Ascending aorta (tissue), 2 donors: Measurements from ENCODE around the gene ABHD16A. TPM values are rescaled to one million over a fixed set of nuclear protein-coding genes. Genes with fewer than 3 reads are reported as not detected.

Experiments
- DNase-seq, 2 donors: peaks; one replicate each; pipeline ENCODE4 v3.0.0-alpha.2; 2019; ENCODE audit warnings: low spot score in 2 of 2
- H3K27ac ChIP-seq, 2 donors: fragments of 200-600 bp; sonication (generic); one replicate each; pipeline ENCODE4 v1.5.1; 2016 to 2017; ENCODE audit warnings: mild to moderate bottlenecking in 1 of 2
- H3K27me3 ChIP-seq: fragments of 200-600 bp; sonication (generic); one replicate; pipeline ENCODE4 v1.5.1; 2017
- H3K36me3 ChIP-seq, 2 donors: fragments of 200-600 bp; sonication (generic); one replicate each; pipeline ENCODE4 v1.5.1; 2016
- H3K4me1 ChIP-seq, 2 donors: fragments of 200-600 bp; sonication (generic); one replicate each; pipeline ENCODE4 v1.5.1; 2016 to 2017; ENCODE audit warnings: mild to moderate bottlenecking in 1 of 2
- H3K4me3 ChIP-seq, 2 donors: fragments of 200-600 bp; sonication (generic); one replicate each; pipeline ENCODE4 v1.5.1; 2016 to 2017; ENCODE audit warnings: mild to moderate bottlenecking in 1 of 2
- H3K9me3 ChIP-seq, 2 donors: fragments of 200-600 bp; sonication (generic); one replicate each; pipeline ENCODE4 v1.5.1; 2016
- intact Hi-C: fragments of 100-400 bp; cut with DNase I; formaldehyde crosslinking; loops from one replicate; pipeline ENCODE4 v1.15.1; 2023
- total RNA-seq: library from RNA; depleted of rRNA; stranded (reverse); fragments of >200 nt; gene quantifications from one replicate; pipeline ENCODE4 v1.1.0, GENCODE V29; 2016
- TF ChIP-seq, protein P1 (sequence below), 3 experiments: fragments of 200-600 bp in 2 of 3; fragments of 450-650 bp in 1 of 3; sonication (generic) in 2 of 3; IDR thresholded peaks; one replicate each; pipeline ENCODE4 v1.5.1; 2016 to 2019; ENCODE audit warnings: antibody characterized with exemption in 3 of 3, mild to moderate bottlenecking in 1 of 3, moderate library complexity in 1 of 3

The ABHD16A gene
- total RNA-seq, 1 donor from 2014 or later = 28.0 TPM

DNA sequence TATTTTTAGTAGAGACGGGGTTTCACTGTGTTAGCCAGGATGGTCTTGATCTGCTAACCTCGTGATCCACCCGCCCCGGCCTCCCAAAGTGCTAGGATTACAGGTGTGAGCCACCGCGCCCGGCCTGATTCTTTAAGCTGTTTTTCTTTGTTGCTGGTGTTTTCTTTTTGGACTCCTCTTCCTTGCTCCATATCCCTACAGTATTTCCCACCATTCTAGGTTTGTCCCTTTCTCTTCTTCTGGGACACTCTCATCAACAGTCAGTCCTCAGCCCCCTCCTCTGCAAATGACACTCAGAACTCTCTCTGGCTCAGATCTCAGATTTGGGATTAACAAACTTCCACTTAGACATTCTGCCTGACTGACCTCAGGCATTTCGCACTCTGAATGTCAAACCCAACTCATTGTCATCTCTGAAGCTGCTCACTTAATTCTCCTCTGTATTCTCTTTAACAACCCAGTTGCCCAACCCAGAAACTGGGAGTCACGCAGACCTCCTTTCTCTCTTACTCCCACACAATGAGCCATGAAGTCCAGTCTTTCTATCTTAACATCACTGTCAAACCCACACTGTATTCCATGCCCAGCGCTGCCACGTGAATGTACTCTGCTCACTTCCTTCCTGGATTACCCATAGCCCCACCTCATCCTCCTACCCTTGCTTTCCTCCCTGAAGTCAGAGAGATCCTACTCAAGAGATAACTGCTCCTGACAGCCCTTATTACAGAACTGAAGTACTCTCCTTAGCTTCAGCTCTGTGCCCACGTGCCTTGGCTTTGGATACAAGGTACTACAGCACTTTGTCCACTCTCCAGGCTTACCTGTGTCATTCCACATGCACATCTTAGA is 22.6 kb upstream of the ABHD16A start:
- no peak overlapping the region for H3K4me3 ChIP-seq
- H3K27ac ChIP-seq = no peak overlapping the region
- DNase-seq = no peak
- intact Hi-C loops = no loop called here
- H3K36me3 ChIP-seq = peaks cover 23 to 28% of the 10 kb centered on the region in 2 donors
- TF ChIP-seq, protein P1, sequence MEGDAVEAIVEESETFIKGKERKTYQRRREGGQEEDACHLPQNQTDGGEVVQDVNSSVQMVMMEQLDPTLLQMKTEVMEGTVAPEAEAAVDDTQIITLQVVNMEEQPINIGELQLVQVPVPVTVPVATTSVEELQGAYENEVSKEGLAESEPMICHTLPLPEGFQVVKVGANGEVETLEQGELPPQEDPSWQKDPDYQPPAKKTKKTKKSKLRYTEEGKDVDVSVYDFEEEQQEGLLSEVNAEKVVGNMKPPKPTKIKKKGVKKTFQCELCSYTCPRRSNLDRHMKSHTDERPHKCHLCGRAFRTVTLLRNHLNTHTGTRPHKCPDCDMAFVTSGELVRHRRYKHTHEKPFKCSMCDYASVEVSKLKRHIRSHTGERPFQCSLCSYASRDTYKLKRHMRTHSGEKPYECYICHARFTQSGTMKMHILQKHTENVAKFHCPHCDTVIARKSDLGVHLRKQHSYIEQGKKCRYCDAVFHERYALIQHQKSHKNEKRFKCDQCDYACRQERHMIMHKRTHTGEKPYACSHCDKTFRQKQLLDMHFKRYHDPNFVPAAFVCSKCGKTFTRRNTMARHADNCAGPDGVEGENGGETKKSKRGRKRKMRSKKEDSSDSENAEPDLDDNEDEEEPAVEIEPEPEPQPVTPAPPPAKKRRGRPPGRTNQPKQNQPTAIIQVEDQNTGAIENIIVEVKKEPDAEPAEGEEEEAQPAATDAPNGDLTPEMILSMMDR (IDR thresholded peaks at IDR 0.05) = no peak
- H3K27me3 ChIP-seq = no peaks in the 10 kb centered on the region
- no peaks in the 10 kb centered on the region for H3K9me3 ChIP-seq
- H3K4me1 ChIP-seq = peaks cover 10 to 18% of the 10 kb centered on the region in 2 donors

DNA sequence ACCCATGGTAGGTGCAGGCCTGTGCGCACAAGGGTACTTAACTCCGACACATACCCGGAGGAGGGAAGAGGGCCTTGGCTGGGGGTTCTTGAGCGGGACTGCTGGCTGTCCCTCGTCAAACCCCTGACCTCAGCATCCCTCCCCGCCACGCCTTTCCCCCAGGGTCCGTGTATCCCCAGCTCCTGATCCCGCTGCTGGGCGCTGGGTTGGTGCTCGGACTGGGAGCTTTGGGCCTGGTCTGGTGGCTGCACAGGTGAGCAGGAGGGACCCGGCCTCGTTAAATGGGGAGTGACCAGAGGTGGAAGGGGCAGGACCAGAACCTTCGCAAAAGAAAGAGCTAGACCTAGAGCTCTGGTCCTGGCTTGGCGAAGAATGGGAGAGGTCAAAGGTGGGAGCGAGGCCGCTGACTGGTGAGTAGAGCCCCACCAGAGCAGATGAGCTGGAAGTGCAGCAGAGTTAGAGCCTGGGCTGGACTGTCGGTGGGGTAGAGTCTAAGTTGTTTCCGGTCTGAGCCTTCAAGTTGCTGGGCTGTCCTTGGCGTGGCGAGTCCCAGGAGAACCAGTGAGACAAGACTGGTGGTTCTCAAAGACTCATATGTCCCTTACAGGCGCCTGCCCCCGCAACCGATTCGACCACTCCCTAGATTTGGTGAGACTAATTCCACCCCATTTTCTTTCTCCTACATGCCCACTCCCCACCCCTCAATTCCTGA is 21.0 kb upstream of the ABHD16A start:
- Histone ChIP-seq H3K4me1 (peaks cover 8 to 15% of the 10 kb centered on the region in 2 donors), H3K36me3 (peaks cover 22 to 25% of the 10 kb centered on the region in 2 donors), H3K4me3 (no peak overlapping the region), H3K9me3 (no peaks in the 10 kb centered on the region), H3K27me3 (no peaks in the 10 kb centered on the region), H3K27ac (no peak overlapping the region)
- no peak for DNase-seq
- TF ChIP-seq, protein P1 (IDR thresholded peaks at IDR 0.05) = no peak
- intact Hi-C loops = no loop called here

DNA sequence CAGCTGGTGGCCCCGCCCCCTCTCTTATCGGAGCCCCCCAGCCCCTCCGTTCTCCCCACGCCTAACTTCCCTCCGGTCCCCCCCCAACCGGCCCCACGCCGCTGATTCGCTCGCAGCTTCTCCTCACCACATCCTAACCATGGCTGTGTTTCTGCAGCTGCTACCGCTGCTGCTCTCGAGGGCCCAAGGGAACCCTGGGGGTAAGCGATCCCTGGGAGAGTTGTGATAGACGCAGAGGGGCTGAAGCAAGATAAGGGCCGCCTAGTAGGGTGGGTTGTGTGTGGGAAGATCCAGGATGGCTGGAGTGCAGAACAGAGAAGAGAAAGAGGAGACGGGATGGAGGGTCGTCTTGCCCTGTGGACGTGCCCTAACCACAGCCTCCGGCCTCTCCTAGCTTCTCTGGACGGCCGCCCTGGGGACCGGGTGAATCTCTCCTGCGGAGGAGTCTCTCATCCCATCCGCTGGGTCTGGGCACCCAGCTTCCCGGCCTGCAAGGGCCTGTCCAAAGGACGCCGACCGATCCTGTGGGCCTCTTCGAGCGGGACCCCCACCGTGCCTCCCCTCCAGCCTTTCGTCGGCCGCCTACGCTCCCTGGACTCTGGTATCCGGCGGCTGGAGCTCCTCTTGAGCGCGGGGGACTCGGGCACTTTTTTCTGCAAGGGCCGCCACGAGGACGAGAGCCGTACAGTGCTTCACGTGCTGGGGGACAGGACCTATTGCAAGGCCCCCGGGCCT is 20.3 kb upstream of the ABHD16A start, which contains the start of gene MPIG6B:
Gene MPIG6B, plus strand, starts transcription at position 129 of the 735 bp plus-strand sequence. Its CDS starts 11 bp downstream, at position 140.
- intact Hi-C loops = no loop called here
- H3K4me3 ChIP-seq = no peak within 1 kb of the TSS
- no peaks in the 10 kb centered on the region for H3K9me3 ChIP-seq
- TF ChIP-seq, protein P1 (IDR thresholded peaks at IDR 0.05) = no peak
- peaks cover 22 to 25% of the 10 kb centered on the region in 2 donors for H3K36me3 ChIP-seq
- H3K27ac ChIP-seq = no peak within 1 kb of the TSS
- peaks cover 5 to 12% of the 10 kb centered on the region in 2 donors for H3K4me1 ChIP-seq
- no peaks in the 10 kb centered on the region for H3K27me3 ChIP-seq
- DNase-seq = no peak

DNA sequence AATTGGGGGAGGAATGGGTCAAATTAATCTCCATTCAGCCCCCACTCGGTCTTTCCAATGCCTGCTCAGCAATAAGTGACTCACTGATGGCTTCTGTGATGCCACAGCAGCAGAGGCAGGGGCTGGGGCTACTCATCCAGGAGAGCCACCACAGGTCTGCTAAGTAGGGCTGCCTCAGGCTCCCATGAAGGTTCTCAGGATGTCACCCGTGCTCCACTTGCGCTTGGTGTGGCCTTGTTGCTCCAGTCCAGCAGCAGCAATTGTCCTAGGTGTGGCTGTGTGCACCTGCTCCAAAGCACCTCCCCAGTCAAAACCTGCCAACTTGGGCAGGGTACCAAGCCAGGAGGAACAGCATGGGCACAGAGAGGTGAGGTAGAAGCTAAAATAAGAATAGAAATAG is 19.0 kb upstream of the ABHD16A start:
- H3K27ac ChIP-seq = no peak overlapping the region
- H3K9me3 ChIP-seq = no peaks in the 10 kb centered on the region
- intact Hi-C loops = no loop called here

More for the DNA sequence above, 19.0 kb upstream of the ABHD16A start:
- TF ChIP-seq, protein P1 (IDR thresholded peaks at IDR 0.05) = no peak
- Histone ChIP-seq H3K4me3 (no peak overlapping the region), H3K27me3 (no peaks in the 10 kb centered on the region), H3K36me3 (peaks cover 16 to 19% of the 10 kb centered on the region in 2 donors), H3K4me1 (no peaks in the 10 kb centered on the region)
- no peak for DNase-seq
